ENCODE measurements around the gene ARID1A.
"Not testable (repeated sequence)": the region's sequence is repeated elsewhere in the genome, so short reads cannot be mapped to it uniquely, and the experiment has no call there.

ARID1A gene

GRCh38 chr1:26697978-26698849, 2.4 kb downstream of the ARID1A start:
- DNase-seq = peak; percentile 24

GRCh38 chr1:26700711-26701110, 4.9 kb downstream of the ARID1A start:
- DNase-seq = no peak

- no peak for DNase-seq
Measured at GRCh38 chr1:26701266-26701994, 5.6 kb downstream of the ARID1A start.

- DNase-seq = no peak
Measured at GRCh38 chr1:26701995-26702679, 6.3 kb downstream of the ARID1A start.

GRCh38 chr1:26702680-26703038, 6.8 kb downstream of the ARID1A start:
- peak; percentile 54 for DNase-seq

GRCh38 chr1:26703478-26703877, 7.7 kb downstream of the ARID1A start:
- no peak for DNase-seq

GRCh38 chr1:26704629-26705028, 8.8 kb downstream of the ARID1A start:
- DNase-seq = no peak

- DNase-seq = not testable (repeated sequence)
Measured at GRCh38 chr1:26705227-26705626, 9.4 kb downstream of the ARID1A start.

- no peak for DNase-seq
Measured at GRCh38 chr1:26705788-26706311, 10.0 kb downstream of the ARID1A start.

GRCh38 chr1:26706315-26706714, 10.5 kb downstream of the ARID1A start:
- no peak for DNase-seq

GRCh38 chr1:26710811-26711210, 15.0 kb downstream of the ARID1A start:
- no peak for DNase-seq

GRCh38 chr1:26711777-26712176, 16.0 kb downstream of the ARID1A start:
- DNase-seq = no peak

- no peak for DNase-seq
Measured at GRCh38 chr1:26717017-26717491, 21.2 kb downstream of the ARID1A start.

- DNase-seq = no peak
Measured at GRCh38 chr1:26719205-26719604, 23.4 kb downstream of the ARID1A start.

- DNase-seq = no peak
Measured at GRCh38 chr1:26721669-26722355, 26.0 kb downstream of the ARID1A start.

GRCh38 chr1:26723013-26723991, 27.5 kb downstream of the ARID1A start:
- peak; percentile 23 for DNase-seq

GRCh38 chr1:26724118-26724517, 28.3 kb downstream of the ARID1A start:
- no peak for DNase-seq

GRCh38 chr1:26724926-26725325, 29.1 kb downstream of the ARID1A start:
- no peak for DNase-seq

- not testable (repeated sequence) for DNase-seq
Measured at GRCh38 chr1:26725904-26726303, 30.1 kb downstream of the ARID1A start.

- DNase-seq = no peak
Measured at GRCh38 chr1:26726784-26727183, 31.0 kb downstream of the ARID1A start.

GRCh38 chr1:26727476-26727875, 31.7 kb downstream of the ARID1A start:
- DNase-seq = no peak
